HCT116 (cell line): ENCODE data around the gene CHST15. TPM values are rescaled to one million over a fixed set of nuclear protein-coding genes. Genes with fewer than 3 reads are reported as not detected.

Experiments
- ATAC-seq: fragments of 200-7000 bp; cut with Tn5 transposase; 2 replicates; pipeline ENCODE4 v1.9.1; 2020; ENCODE audit warnings: mild to moderate bottlenecking, moderate library complexity
- BruUV-seq: library from RNA; stranded (reverse); fragments of 400-500 nt; replicated peaks from 2 replicates; lab custom pipeline; 2021; lab: Mats Ljungman, UMichigan
- CTCF ChIA-PET: fragments of 300-600 bp; sonication (Branson Sonifier 250); formaldehyde crosslinking; loops from one replicate; lab custom pipeline; 2021; ENCODE audit warnings: antibody characterized with exemption; lab: Charles Lee
- POLR2A ChIA-PET: fragments of 300-600, 350-600 bp; sonication (Branson Sonifier 250); formaldehyde crosslinking; loops from one replicate; lab custom pipeline; 2021; ENCODE audit warnings: antibody characterized with exemption; lab: Charles Lee
- RAD21 ChIA-PET, 2 experiments: fragments of 300-600 bp; sonication (Branson Sonifier 250); formaldehyde crosslinking; loops; one replicate each; lab custom pipeline; 2023; ENCODE audit warnings: low total read pairs in 2 of 2; ENCODE audit not compliant: uncharacterized antibody in 2 of 2, unreplicated experiment in 2 of 2, low non-redundant PET in 1 of 2; lab: Charles Lee
- DNase-seq: peaks from one replicate; pipeline ENCODE4 v3.0.0-alpha.2; 2010; ENCODE audit warnings: low read depth, low spot score
- H2AFZ ChIP-seq: fragments of 200-600 bp; shearing (Covaris generic), sonication (generic); 2 replicates; pipeline ENCODE4 v1.6.1; 2017; ENCODE audit warnings: low read depth, mixed run types, mixed read lengths, antibody characterized with exemption, low read length; ENCODE audit not compliant: poor library complexity, severe bottlenecking
- H3K27ac ChIP-seq: 2 replicates; pipeline ENCODE4 v1.5.1; 2012; ENCODE audit warnings: low read depth, low read length
- H3K27me3 ChIP-seq: fragments of 200-600 bp; sonication (generic); 2 replicates; pipeline ENCODE4 v1.6.1; 2016; ENCODE audit warnings: mixed run types, low read length, mixed read lengths; ENCODE audit not compliant: insufficient read depth
- H3K36me3 ChIP-seq, 2 experiments: fragments of 200-500 bp in 1 of 2; fragments of 200-600 bp in 1 of 2; sonication (Bioruptor generic) in 1 of 2; sonication (generic) in 1 of 2; 2 replicates each; pipeline versions ENCODE4 v1.5.1 to v1.6.1; 2014 to 2016; ENCODE audit warnings: low read length in 2 of 2, inconsistent platforms in 1 of 2, mixed read lengths in 1 of 2, mixed run types in 1 of 2; ENCODE audit not compliant: insufficient read depth in 2 of 2, control insufficient read depth in 1 of 2
- H3K4me1 ChIP-seq, 2 experiments: fragments of 200-600 bp in 1 of 2; sonication (generic) in 1 of 2; 2 replicates each; pipeline versions ENCODE4 v1.5.1 to v1.6.1; 2012 to 2017; ENCODE audit warnings: low read length in 2 of 2, inconsistent platforms in 1 of 2, mild to moderate bottlenecking in 1 of 2, mixed read lengths in 1 of 2, mixed run types in 1 of 2, moderate library complexity in 1 of 2; ENCODE audit not compliant: insufficient read depth in 2 of 2, control insufficient read depth in 1 of 2
- H3K4me2 ChIP-seq: fragments of 200-600 bp; sonication (generic); 2 replicates; pipeline ENCODE4 v1.6.1; 2017; ENCODE audit warnings: mixed run types, low read length, mixed read lengths
- H3K4me3 ChIP-seq, 2 experiments: fragments of 200-600 bp in 1 of 2; sonication (generic) in 1 of 2; replicated peaks in 1 of 2; 2 replicates each; pipeline ENCODE4 v1.5.1; 2011 to 2016; ENCODE audit warnings: low read length in 2 of 2, control low read depth in 1 of 2, low read depth in 1 of 2, mild to moderate bottlenecking in 1 of 2, mixed read lengths in 1 of 2, mixed run types in 1 of 2
- H3K79me2 ChIP-seq: fragments of 200-600 bp; sonication (generic); 2 replicates; pipeline ENCODE4 v1.6.1; 2017; ENCODE audit warnings: mild to moderate bottlenecking, mixed run types, low read length, moderate library complexity, mixed read lengths; ENCODE audit not compliant: insufficient read depth
- H3K9ac ChIP-seq: fragments of 200-600 bp; sonication (generic); 2 replicates; pipeline ENCODE4 v1.6.1; 2016; ENCODE audit warnings: low read length, mixed read lengths
- H3K9me2 ChIP-seq: fragments of 200-600 bp; sonication (generic), shearing (Covaris generic); 2 replicates; pipeline ENCODE4 v1.6.1; 2017; ENCODE audit warnings: mixed run types, mild to moderate bottlenecking, moderate library complexity; ENCODE audit not compliant: insufficient read depth
- H3K9me3 ChIP-seq, 2 experiments: fragments of 200-500 bp in 1 of 2; fragments of 200-600 bp in 1 of 2; sonication (Bioruptor generic) in 1 of 2; sonication (generic) in 1 of 2; 2 replicates each; pipeline ENCODE4 v1.6.1; 2014 to 2017; ENCODE audit warnings: low read length in 2 of 2, mixed read lengths in 2 of 2, inconsistent platforms in 1 of 2, low read depth in 1 of 2, mild to moderate bottlenecking in 1 of 2, mixed run types in 1 of 2, moderate library complexity in 1 of 2; ENCODE audit not compliant: control insufficient read depth in 1 of 2, insufficient read depth in 1 of 2
- H4K20me1 ChIP-seq: fragments of 200-600 bp; sonication (generic), shearing (Covaris generic); 2 replicates; pipeline ENCODE4 v1.6.1; 2017; ENCODE audit warnings: mixed run types, mild to moderate bottlenecking, moderate library complexity; ENCODE audit not compliant: insufficient read depth
- ATF3 ChIP-seq: IDR thresholded peaks from 2 replicates; pipeline ENCODE4 v1.6.1; 2012
- CBX3 ChIP-seq: IDR thresholded peaks from 2 replicates; pipeline ENCODE4 v1.6.1; 2012; ENCODE audit warnings: low read depth
- CEBPB ChIP-seq: IDR thresholded peaks from 2 replicates; pipeline ENCODE4 v1.6.1; 2012; ENCODE audit warnings: low read depth
- CTCF ChIP-seq, 3 experiments: fragments of 200-600 bp in 1 of 3; sonication (generic) in 1 of 3; IDR thresholded peaks in 2 of 3; conservative IDR thresholded peaks in 1 of 3; 2 replicates each; pipeline ENCODE4 v1.5.1; 2012 to 2017; ENCODE audit warnings: low read depth in 2 of 3, low read length in 2 of 3, antibody characterized with exemption in 1 of 3, borderline replicate concordance in 1 of 3, control low read depth in 1 of 3, mild to moderate bottlenecking in 1 of 3, mixed read lengths in 1 of 3, mixed run types in 1 of 3, moderate library complexity in 1 of 3; ENCODE audit not compliant: insufficient read depth in 1 of 3
- EGR1 ChIP-seq: IDR thresholded peaks from 2 replicates; pipeline ENCODE4 v1.6.1; 2012; ENCODE audit warnings: low read depth
- EZH2 ChIP-seq: fragments of 200-600 bp; sonication (generic); IDR thresholded peaks from 2 replicates; pipeline ENCODE4 v1.6.1; 2017; ENCODE audit warnings: antibody characterized with exemption, mixed run types
- FOSL1 ChIP-seq: IDR thresholded peaks from 2 replicates; pipeline ENCODE4 v1.6.1; 2012; ENCODE audit warnings: low read depth
- JUND ChIP-seq: IDR thresholded peaks from 2 replicates; pipeline ENCODE4 v1.6.1; 2012
- POLR2A ChIP-seq: IDR thresholded peaks from 2 replicates; pipeline ENCODE4 v1.7.0; 2011; ENCODE audit warnings: borderline replicate concordance; ENCODE audit not compliant: insufficient read depth, insufficient read length; ENCODE audit errors: extremely low read depth
- POLR2AphosphoS5 ChIP-seq: IDR thresholded peaks from 2 replicates; pipeline ENCODE4 v1.6.1; 2011; ENCODE audit warnings: mild to moderate bottlenecking, low read depth, low read length, moderate library complexity
- RAD21 ChIP-seq: IDR thresholded peaks from 2 replicates; pipeline ENCODE4 v1.6.1; 2012; ENCODE audit warnings: low read depth, mild to moderate bottlenecking
- SP1 ChIP-seq: IDR thresholded peaks from 2 replicates; pipeline ENCODE4 v1.6.1; 2012; ENCODE audit warnings: low read depth
- SRF ChIP-seq: IDR thresholded peaks from 2 replicates; pipeline ENCODE4 v1.6.1; 2012; ENCODE audit warnings: low read depth
- TCF7L2 ChIP-seq: IDR thresholded peaks from 2 replicates; pipeline ENCODE4 v1.7.0; 2011; ENCODE audit warnings: borderline replicate concordance, inconsistent platforms; ENCODE audit not compliant: insufficient read depth, insufficient read length; ENCODE audit errors: extremely low read depth
- YY1 ChIP-seq: IDR thresholded peaks from 2 replicates; pipeline ENCODE4 v1.6.1; 2011; ENCODE audit warnings: low read length, low read depth, moderate library complexity, mild to moderate bottlenecking; ENCODE audit not compliant: insufficient replicate concordance; ENCODE audit errors: extremely low read depth
- ZNF274 ChIP-seq: fragments of 200-500 bp; sonication (Bioruptor generic); IDR thresholded peaks from 2 replicates; pipeline ENCODE4 v1.6.1; 2014; ENCODE audit warnings: mild to moderate bottlenecking, low read depth, low read length, inconsistent platforms
- intact Hi-C: fragments of 100-400 bp; cut with micrococcal nuclease; formaldehyde crosslinking; loops from 2 replicates; pipeline ENCODE4 v1.10.0; 2022
- total RNA-seq: library from RNA; stranded (reverse); gene quantifications from one replicate; pipeline ENCODE4 v1.2.1, GENCODE V29; 2021; ENCODE audit not compliant: unreplicated experiment

CHST15 gene
- total RNA-seq, 1 experiment from 2014 or later: 47.2 TPM

GRCh38 chr10:124005091-124005490 lies 88.3 kb downstream of the CHST15 start:
- ATAC-seq (no peak), DNase-seq (no peak)
- H3K27me3 ChIP-seq: no peaks in the 10 kb centered on the region
- CTCF ChIA-PET: interaction anchor here (1.7 kb wide), 2 partner anchors 10 to 384 kb away, joined by 5 to 9 read pairs; no protein-coding TSS in a partner anchor
- H3K36me3 ChIP-seq: peaks cover 12 to 25% of the 10 kb centered on the region in 2 experiments
- TF ChIP-seq ATF3: no peak
- TF ChIP-seq POLR2AphosphoS5: 0 out of 2 replicates have a peak, but pooled peaks have one; percentile 7
- no TSS peak for BruUV-seq
- H3K9me2 ChIP-seq: no peaks in the 10 kb centered on the region
- H3K4me2 ChIP-seq: no peak overlapping the region
- H3K9me3 ChIP-seq: no peaks in the 10 kb centered on the region
- H3K79me2 ChIP-seq: no peaks in the 10 kb centered on the region; the same call in 1 of the 2 replicates
- POLR2A ChIA-PET: no interaction called here
- no peak overlapping the region for H2AFZ ChIP-seq
- peaks cover 0 to 7% of the 10 kb centered on the region in 2 experiments; a peak in 2 of 4 replicates for H3K4me1 ChIP-seq
- H4K20me1 ChIP-seq: no peaks in the 10 kb centered on the region
- intact Hi-C loops: no loop called here
- RAD21 ChIA-PET: no interaction called here
- H3K4me3 ChIP-seq: no peak overlapping the region
- H3K27ac ChIP-seq: no peak overlapping the region
- H3K9ac ChIP-seq: no peak overlapping the region

- no peaks in the 10 kb centered on the region for H3K27me3 ChIP-seq
- H3K9me3 ChIP-seq: no peaks in the 10 kb centered on the region
- no peak overlapping the region for H2AFZ ChIP-seq
- H3K4me3 ChIP-seq: no peak overlapping the region
- TF ChIP-seq JUND: no peak
- TF ChIP-seq RAD21: no peak
- no peak for TF ChIP-seq CBX3
- no peak for TF ChIP-seq ZNF274
- TF ChIP-seq SRF: no peak
- no peak for TF ChIP-seq ATF3
- TF ChIP-seq CTCF (IDR thresholded peaks at IDR 0.05 in 2 of 3, conservative IDR thresholded peaks at IDR 0.05 in 1 of 3; ENCODE audit: borderline replicate concordance in 1 of 3, insufficient read depth in 1 of 3, low read depth in 2 of 3, low read length in 2 of 3): no peak
- no peak for TF ChIP-seq YY1
- no peak for TF ChIP-seq TCF7L2
- no peak for TF ChIP-seq SP1
- no peak for TF ChIP-seq CEBPB
- no peak for TF ChIP-seq EGR1
- TF ChIP-seq EZH2: no peak
- TF ChIP-seq POLR2A: no peak
- TF ChIP-seq FOSL1: no peak
- ATAC-seq (no peak), DNase-seq (no peak)
- no peaks in the 10 kb centered on the region for H4K20me1 ChIP-seq
- ChIA-PET CTCF (interaction anchor here (1.7 kb wide), 1 partner anchor 384 kb away, joined by 5 read pairs; no protein-coding TSS in a partner anchor), POLR2A (no interaction called here), RAD21 (no interaction called here)
- H3K27ac ChIP-seq: no peak overlapping the region
- H3K79me2 ChIP-seq: no peaks in the 10 kb centered on the region; the same call in 1 of the 2 replicates
- no peak overlapping the region for H3K4me2 ChIP-seq
- peaks cover 0 to 2% of the 10 kb centered on the region in 2 experiments; a peak in 2 of 4 replicates for H3K4me1 ChIP-seq
- no TSS peak for BruUV-seq
- H3K9me2 ChIP-seq: no peaks in the 10 kb centered on the region
- peaks cover 12 to 21% of the 10 kb centered on the region in 2 experiments; a peak in 3 of 4 replicates for H3K36me3 ChIP-seq
- no peak overlapping the region for H3K9ac ChIP-seq
- intact Hi-C loops: no loop called here
Observed at GRCh38 chr10:124004663-124005004, 88.8 kb downstream of the CHST15 start.
